Immature natural killer cell (primary cell): ENCODE measurements around the gene GPN1. TPM values are rescaled to one million over a fixed set of nuclear protein-coding genes. Genes with fewer than 3 reads are reported as not detected.
A peak's percentile ranks its signal among the peaks of the same experiment; 100 is the strongest.
"Not testable (repeated sequence)": the region's sequence is repeated elsewhere in the genome, so short reads cannot be mapped to it uniquely, and the experiment has no call there.

Experiments used
- DNase-seq, 3 donors: peaks; one replicate each; pipeline ENCODE4 v3.0.0; 2022; ENCODE audit warnings: mixed read lengths in 1 of 3
- H3K27ac Mint-ChIP-seq, 6 donors: one replicate each; pipeline ENCODE4 v1.8.0; 2020; ENCODE audit warnings: mixed read lengths in 6 of 6, mild to moderate bottlenecking in 5 of 6, inconsistent platforms in 4 of 6, moderate library complexity in 3 of 6
- H3K27me3 Mint-ChIP-seq, 3 donors: one replicate each; pipeline ENCODE4 v1.8.0; 2020 to 2021; ENCODE audit warnings: low read depth in 3 of 3, mild to moderate bottlenecking in 3 of 3, mixed read lengths in 3 of 3, moderate library complexity in 3 of 3, inconsistent platforms in 1 of 3
- H3K36me3 Mint-ChIP-seq, 3 donors: one replicate each; pipeline ENCODE4 v1.8.0; 2020; ENCODE audit warnings: mixed read lengths in 3 of 3, inconsistent platforms in 2 of 3, mild to moderate bottlenecking in 2 of 3
- H3K4me1 Mint-ChIP-seq, 2 donors: one replicate each; pipeline ENCODE4 v1.8.0; 2020; ENCODE audit warnings: inconsistent platforms in 2 of 2, mild to moderate bottlenecking in 2 of 2, mixed read lengths in 2 of 2, moderate library complexity in 1 of 2
- H3K4me3 Mint-ChIP-seq, 5 donors: one replicate each; pipeline ENCODE4 v1.8.0; 2020; ENCODE audit warnings: mild to moderate bottlenecking in 5 of 5, mixed read lengths in 5 of 5, inconsistent platforms in 3 of 5, moderate library complexity in 3 of 5
- H3K9me3 Mint-ChIP-seq, 6 donors: one replicate each; pipeline ENCODE4 v1.8.0; 2020; ENCODE audit warnings: mild to moderate bottlenecking in 6 of 6, mixed read lengths in 6 of 6, inconsistent platforms in 4 of 6, moderate library complexity in 3 of 6
- polyA plus RNA-seq, 3 donors: library from polyadenylated mRNA; unstranded; fragments of 300-500 nt; fragmentation: Illumina TruSeq; gene quantifications; one replicate each; pipeline ENCODE4 v1.2.3, GENCODE V29; 2021

Gene GPN1
- 100 to 1,000 TPM in 1 of 3 donors, 10 to 100 TPM in 2; 89.9 to 125 (median 92.1) TPM for polyA plus RNA-seq

DNA sequence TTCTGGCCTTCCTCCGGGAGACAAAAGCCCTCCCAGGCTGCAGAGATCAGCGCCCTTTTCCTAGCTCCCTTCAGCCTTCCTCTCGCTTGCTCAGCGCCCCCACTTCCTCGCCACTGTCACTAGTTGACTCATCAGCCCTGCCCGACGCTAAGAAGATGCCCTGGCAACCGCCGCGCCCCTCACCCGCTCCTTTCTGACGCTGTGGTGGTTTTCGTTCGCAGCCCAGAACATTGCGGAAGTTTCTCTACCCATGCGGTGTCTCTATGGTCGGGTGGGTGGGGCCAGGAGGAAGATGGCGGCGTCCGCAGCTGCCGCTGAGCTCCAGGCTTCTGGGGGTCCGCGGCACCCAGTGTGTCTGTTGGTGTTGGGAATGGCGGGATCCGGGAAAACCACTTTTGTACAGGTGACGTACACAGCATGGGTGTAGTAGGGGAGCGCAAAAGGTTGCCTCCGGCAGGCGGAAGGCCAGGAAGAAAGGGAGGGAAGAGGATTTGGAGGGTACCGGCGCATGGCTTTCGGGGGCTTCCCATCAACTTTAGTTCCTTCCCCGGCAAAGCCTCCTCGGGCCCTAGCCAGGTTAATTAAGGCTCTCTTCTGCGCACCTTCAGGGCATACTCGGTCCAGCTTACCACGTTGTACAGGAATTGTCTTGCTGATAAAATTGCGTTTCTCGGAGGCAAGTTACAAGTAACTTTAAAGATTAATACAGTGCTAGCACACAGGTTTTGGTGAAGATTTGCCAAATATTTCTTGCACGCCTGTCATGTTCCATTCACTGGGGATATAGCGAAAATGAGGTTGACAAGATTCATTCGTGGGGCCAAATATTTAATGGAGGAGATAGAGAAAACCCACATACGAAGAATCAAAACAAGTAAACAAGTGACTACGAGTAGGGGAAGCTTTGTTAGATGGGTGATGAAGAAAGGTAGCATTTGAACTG lies at the start of gene GPN1, which contains the start of gene CCDC121:
Gene GPN1, plus strand, starts transcription at position 284 of the 943 bp plus-strand sequence. Its CDS starts 9 bp downstream, at position 293.
Gene CCDC121, minus strand, starts transcription at position 246 of the 943 bp plus-strand sequence. CDS start 1,213 bp downstream, outside the sequence.
- DNase-seq = peak; percentile 93 to 96 (median 94)
- H3K27me3 Mint-ChIP-seq = peaks cover 0 to 2% (median 0%) of the 10 kb centered on the region in 3 donors
- no peaks in the 10 kb centered on the region for H3K9me3 Mint-ChIP-seq
- no peak within 1 kb of the TSS for H3K4me3 Mint-ChIP-seq
- peak within 1 kb of the TSS in 3 of 6 donors; percentile 67 to 81 (median 80) for H3K27ac Mint-ChIP-seq
- peaks cover 8 to 15% of the 10 kb centered on the region in 2 donors for H3K4me1 Mint-ChIP-seq
- H3K36me3 Mint-ChIP-seq = peaks cover 4 to 26% (median 7%) of the 10 kb centered on the region in 3 donors

DNA sequence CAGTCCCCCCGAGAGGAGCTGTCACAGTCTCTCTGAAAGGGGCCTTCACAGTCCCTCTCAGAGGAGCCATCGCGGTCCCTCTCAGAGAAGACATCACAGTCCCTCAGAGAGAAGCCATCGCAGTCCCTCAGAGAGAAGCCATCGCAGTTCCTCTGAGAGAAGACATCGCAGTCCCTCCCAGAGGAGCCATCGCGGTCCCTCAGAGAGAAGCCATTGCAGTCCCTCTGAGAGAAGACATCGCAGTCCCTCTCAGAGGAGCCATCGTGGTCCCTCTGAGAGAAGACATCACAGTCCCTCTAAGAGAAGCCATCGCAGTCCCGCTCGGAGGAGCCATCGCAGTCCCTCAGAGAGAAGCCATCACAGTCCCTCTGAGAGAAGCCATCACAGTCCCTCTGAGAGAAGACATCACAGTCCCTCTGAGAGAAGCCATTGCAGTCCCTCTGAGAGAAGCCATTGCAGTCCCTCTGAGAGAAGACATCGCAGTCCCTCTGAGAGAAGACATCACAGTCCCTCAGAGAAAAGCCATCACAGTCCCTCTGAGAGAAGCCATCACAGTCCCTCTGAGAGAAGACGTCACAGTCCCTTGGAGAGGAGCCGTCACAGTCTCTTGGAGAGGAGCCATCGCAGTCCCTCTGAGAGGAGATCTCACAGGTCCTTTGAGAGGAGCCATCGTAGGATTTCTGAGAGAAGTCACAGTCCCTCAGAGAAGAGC lies 47.3 kb upstream of the GPN1 start:
- Mint-ChIP-seq H3K27me3 (peaks cover 7 to 26% (median 16%) of the 10 kb centered on the region in 3 donors), H3K36me3 (peaks cover 0 to 8% (median 0%) of the 10 kb centered on the region in 3 donors), H3K4me3 (peak overlapping the region; percentile 90 to 96 (median 94)), H3K4me1 (peaks cover 42 to 50% of the 10 kb centered on the region in 2 donors), H3K27ac (peak overlapping the region in 5 of 6 donors; percentile 30 to 85 (median 39)), H3K9me3 (peaks cover 0 to 8% (median 0%) of the 10 kb centered on the region in 6 donors)
- no peak for DNase-seq

- Mint-ChIP-seq H3K4me1 (peaks cover 48 to 56% of the 10 kb centered on the region in 2 donors), H3K27me3 (peaks cover 9 to 22% (median 16%) of the 10 kb centered on the region in 3 donors), H3K4me3 (peak overlapping the region; percentile 90 to 96 (median 94)), H3K9me3 (peaks cover 0 to 8% (median 0%) of the 10 kb centered on the region in 6 donors), H3K36me3 (peaks cover 0 to 11% (median 0%) of the 10 kb centered on the region in 3 donors), H3K27ac (peak overlapping the region; percentile 74 to 93 (median 86))
- no peak for DNase-seq
These were observed 46.6 kb upstream of the GPN1 start for GRCh38 chr2:27582129-27582694.

DNA sequence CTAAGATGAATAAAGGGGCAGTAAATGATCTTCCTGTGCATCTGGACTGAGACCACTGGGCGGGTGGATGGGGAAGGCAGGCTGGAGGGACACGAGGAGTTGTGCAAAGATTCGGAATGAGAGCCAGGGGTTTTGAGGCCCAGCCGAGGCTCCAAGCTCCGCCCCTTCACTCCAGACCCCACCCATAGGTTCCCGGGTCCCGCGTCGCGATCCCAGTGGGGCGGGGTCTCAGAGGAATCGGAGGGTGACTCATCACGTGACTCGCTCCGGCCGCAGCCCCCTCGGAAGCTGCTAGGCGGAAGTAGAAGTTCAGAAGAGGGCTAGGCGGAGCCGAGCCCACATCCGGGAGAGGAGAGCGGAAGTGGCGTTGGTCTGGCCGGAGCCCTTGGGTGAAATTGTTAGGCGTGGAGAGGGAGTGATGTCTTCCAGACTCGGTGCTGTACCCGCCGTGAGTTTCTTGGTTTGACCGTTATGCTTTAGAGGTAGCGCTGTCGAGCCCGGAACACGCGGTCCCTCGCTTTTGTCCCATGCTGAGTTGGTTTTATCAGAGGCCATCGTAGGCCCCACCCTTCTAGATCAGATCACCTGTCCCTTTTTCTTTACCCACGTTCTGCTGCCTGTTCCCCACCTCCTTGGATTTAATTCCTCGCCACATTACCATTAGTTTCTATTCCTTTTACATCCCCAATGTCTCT lies 46.0 kb upstream of the GPN1 start, which contains the start of gene ZNF512:
Gene ZNF512, plus strand, starts transcription at position 348 of the 695 bp plus-strand sequence. Its CDS starts 71 bp downstream, at position 419.
- H3K27ac Mint-ChIP-seq = peak within 1 kb of the TSS; percentile 74 to 93 (median 86)
- H3K9me3 Mint-ChIP-seq = peaks cover 0 to 8% (median 0%) of the 10 kb centered on the region in 6 donors
- H3K4me1 Mint-ChIP-seq = peaks cover 52 to 61% of the 10 kb centered on the region in 2 donors
- peak within 1 kb of the TSS; percentile 90 to 96 (median 94) for H3K4me3 Mint-ChIP-seq
- DNase-seq = peak; percentile 78 to 82 (median 81)
- H3K36me3 Mint-ChIP-seq = peaks cover 0 to 11% (median under 1%) of the 10 kb centered on the region in 3 donors
- peaks cover 7 to 19% (median 9%) of the 10 kb centered on the region in 3 donors for H3K27me3 Mint-ChIP-seq

DNA sequence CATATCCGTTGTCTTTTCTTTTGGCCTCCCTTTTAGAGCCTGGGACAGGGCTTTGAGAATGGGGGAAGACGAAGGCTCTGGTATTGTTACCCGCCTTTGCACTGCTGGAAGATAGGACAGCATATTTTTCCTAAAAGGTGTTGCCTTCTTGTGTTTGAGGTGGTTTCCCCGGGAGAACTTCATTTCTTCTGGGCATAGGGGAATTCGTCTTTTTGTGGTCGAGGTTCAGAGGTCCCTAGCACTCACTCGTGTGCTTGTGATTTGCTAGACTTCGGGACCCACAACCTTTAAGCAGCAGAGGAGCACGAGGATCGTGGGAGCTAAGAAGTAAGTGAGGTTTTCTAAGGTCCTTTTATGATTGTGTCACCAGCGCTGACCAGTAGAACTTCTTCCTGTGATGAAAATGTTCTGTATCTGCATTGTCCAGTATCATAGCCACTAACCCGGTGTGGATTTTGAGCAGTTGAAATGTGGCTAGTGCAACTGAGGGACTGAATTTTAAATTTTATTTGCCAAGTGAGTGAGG lies 45.4 kb upstream of the GPN1 start:
- Mint-ChIP-seq H3K9me3 (peaks cover 0 to 8% (median 0%) of the 10 kb centered on the region in 6 donors), H3K27me3 (peaks cover 4 to 17% (median 8%) of the 10 kb centered on the region in 3 donors), H3K27ac (peak overlapping the region; percentile 74 to 93 (median 86)), H3K4me3 (peak overlapping the region; percentile 90 to 96 (median 94)), H3K36me3 (peaks cover 0 to 11% (median 3%) of the 10 kb centered on the region in 3 donors), H3K4me1 (peaks cover 56 to 67% of the 10 kb centered on the region in 2 donors)
- no peak for DNase-seq

DNA sequence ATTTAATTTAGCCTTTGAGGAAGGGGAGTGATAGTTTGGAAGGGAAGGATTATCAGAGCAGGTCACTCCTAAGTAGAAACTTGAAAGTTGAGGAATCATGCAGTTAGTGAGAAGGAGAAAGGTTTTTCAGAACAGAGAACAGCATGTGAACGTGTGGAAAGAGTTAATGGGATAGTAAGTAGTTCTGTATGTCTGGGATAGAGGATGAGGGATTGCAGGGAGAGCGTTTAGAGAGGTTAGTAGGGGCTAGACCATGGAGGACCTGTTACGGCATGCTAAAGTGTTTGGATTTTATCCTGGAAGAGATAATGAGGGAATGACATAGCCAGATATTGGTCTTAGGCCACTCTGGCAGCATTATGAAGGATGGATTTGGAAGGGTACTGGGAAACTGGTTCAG lies 44.3 kb upstream of the GPN1 start:
- peaks cover 0 to 11% (median 3%) of the 10 kb centered on the region in 3 donors for H3K36me3 Mint-ChIP-seq
- H3K27me3 Mint-ChIP-seq = peaks cover 4 to 11% (median 8%) of the 10 kb centered on the region in 3 donors
- H3K9me3 Mint-ChIP-seq = peaks cover 0 to 4% (median 0%) of the 10 kb centered on the region in 6 donors
- no peak for DNase-seq
- peak overlapping the region; percentile 4 to 96 (median 92) for H3K4me3 Mint-ChIP-seq
- peak overlapping the region in 3 of 6 donors; percentile 6 to 36 (median 34) for H3K27ac Mint-ChIP-seq
- H3K4me1 Mint-ChIP-seq = peaks cover 56 to 77% of the 10 kb centered on the region in 2 donors

DNA sequence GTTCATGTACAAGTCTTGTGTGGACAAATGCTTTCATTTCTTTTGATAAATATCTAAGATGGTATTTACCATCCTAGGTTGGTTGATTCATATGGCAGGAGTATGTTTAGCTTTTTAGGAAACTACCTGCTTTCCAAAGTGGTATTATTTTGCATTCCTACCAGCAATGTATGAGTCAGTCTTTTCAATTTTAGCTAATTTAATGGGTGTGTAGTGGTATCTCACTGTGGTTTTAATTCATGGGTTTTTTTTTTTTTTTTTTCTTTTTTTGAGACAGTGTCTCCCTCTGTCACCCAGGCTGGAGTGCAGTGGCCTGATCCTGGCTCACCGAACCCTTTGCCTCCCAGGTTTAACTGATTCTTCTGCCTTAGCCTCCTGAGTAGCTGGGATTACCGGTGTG lies 41.8 kb upstream of the GPN1 start:
- H3K9me3 Mint-ChIP-seq = peaks cover 0 to 13% (median 4%) of the 10 kb centered on the region in 6 donors
- peaks cover 0 to 11% (median 4%) of the 10 kb centered on the region in 3 donors for H3K27me3 Mint-ChIP-seq
- peak overlapping the region in 3 of 6 donors; percentile 15 to 36 (median 22) for H3K27ac Mint-ChIP-seq
- peak overlapping the region in 1 of 5 donors; percentile 61 for H3K4me3 Mint-ChIP-seq
- H3K4me1 Mint-ChIP-seq = peaks cover 69 to 91% of the 10 kb centered on the region in 2 donors
- peaks cover 5 to 22% (median 8%) of the 10 kb centered on the region in 3 donors for H3K36me3 Mint-ChIP-seq
- DNase-seq = no peak

DNA sequence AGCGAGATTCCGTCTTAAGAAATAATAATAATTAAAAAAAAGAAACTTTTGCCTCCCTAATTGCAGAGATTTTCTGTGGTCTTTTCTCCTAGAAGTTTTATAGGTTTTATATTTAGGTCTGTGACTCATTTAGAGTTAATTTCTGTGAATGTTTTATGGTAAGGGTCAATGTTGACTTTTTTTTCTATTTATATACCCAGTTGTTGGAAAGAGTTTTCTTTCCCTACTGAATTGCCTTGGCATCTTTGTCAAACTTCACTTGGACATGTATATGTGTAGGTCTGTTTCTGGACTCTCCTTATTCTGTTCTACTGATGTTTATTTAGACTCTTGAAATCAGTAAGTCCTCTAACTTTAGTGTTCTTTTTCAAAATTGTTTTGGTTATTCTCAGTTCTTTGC lies 40.5 kb upstream of the GPN1 start:
- Mint-ChIP-seq H3K27me3 (peaks cover 3 to 4% (median 4%) of the 10 kb centered on the region in 3 donors), H3K4me3 (no peak overlapping the region), H3K36me3 (peaks cover 5 to 27% (median 11%) of the 10 kb centered on the region in 3 donors), H3K27ac (no peak overlapping the region), H3K9me3 (peaks cover 0 to 13% (median 4%) of the 10 kb centered on the region in 6 donors), H3K4me1 (peaks cover 67 to 87% of the 10 kb centered on the region in 2 donors)
- DNase-seq = no peak

GRCh38 chr2:27591745-27592144 lies 37.1 kb upstream of the GPN1 start:
- H3K27ac Mint-ChIP-seq = peak overlapping the region in 1 of 6 donors; percentile 32
- H3K4me1 Mint-ChIP-seq = peaks cover 51 to 71% of the 10 kb centered on the region in 2 donors

GRCh38 chr2:27593240-27593639 lies 35.6 kb upstream of the GPN1 start:
- peaks cover 10 to 23% (median 15%) of the 10 kb centered on the region in 6 donors for H3K9me3 Mint-ChIP-seq
- peaks cover 21 to 40% (median 39%) of the 10 kb centered on the region in 3 donors for H3K36me3 Mint-ChIP-seq
- H3K27me3 Mint-ChIP-seq = peaks cover 0 to 3% (median 0%) of the 10 kb centered on the region in 3 donors
- DNase-seq = no peak
- H3K27ac Mint-ChIP-seq = no peak overlapping the region
- peaks cover 45 to 72% of the 10 kb centered on the region in 2 donors for H3K4me1 Mint-ChIP-seq
- H3K4me3 Mint-ChIP-seq = peak overlapping the region in 2 of 5 donors; percentile 21 to 40

More at GRCh38 chr2:27591745-27592144, 37.1 kb upstream of the GPN1 start:
- DNase-seq = no peak
- Mint-ChIP-seq H3K27me3 (peaks cover 0 to 3% (median 2%) of the 10 kb centered on the region in 3 donors), H3K4me3 (peak overlapping the region in 4 of 5 donors; percentile 42 to 60 (median 48)), H3K36me3 (peaks cover 20 to 37% (median 36%) of the 10 kb centered on the region in 3 donors), H3K9me3 (peaks cover 10 to 22% (median 14%) of the 10 kb centered on the region in 6 donors)

DNA sequence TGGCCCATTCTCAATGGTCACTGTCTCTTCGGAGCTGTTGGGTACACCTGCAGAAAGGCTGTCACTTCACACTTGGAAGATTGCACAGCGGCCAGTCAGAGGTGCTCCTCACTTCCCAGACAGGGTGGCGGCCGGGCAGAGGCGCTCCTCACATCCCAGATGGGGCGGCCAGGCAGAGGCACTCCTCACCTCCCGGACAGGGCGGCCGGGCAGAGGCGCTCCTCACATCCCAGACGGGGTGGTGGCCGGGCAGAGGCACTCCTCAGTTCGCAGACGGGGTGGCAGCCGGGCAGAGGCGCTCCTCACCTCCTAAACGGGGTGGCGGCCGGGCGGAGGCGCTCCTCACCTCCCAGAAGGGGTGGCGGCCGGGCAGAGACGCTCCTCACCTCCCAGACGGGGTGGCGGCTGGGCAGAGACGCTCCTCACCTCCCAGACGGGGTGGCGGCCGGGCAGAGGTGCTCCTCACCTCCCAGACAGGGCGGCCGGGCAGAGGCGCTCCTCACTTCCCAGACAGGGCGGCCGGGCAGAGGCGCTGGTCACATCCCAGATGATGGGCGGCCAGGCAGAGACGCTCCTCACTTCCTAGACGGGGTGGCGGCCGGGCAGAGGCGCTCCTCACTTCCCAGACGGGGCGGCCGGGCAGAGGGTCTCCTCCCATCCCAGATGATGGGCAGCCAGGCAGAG lies 34.7 kb upstream of the GPN1 start:
- not testable (repeated sequence) for H3K27ac Mint-ChIP-seq, H3K4me3 Mint-ChIP-seq, DNase-seq, H3K27me3 Mint-ChIP-seq
- peaks cover 50 to 69% of the 10 kb centered on the region in 2 donors for H3K4me1 Mint-ChIP-seq
- peaks cover 10 to 23% (median 15%) of the 10 kb centered on the region in 6 donors for H3K9me3 Mint-ChIP-seq
- H3K36me3 Mint-ChIP-seq = peaks cover 23 to 41% (median 39%) of the 10 kb centered on the region in 3 donors
